Measurements from ENCODE around the gene CLGN. TPM values are rescaled to one million over a fixed set of nuclear protein-coding genes. Genes with fewer than 3 reads are reported as not detected.

The CLGN gene
- total and polyA plus RNA-seq, 2 of the 4 experiments (the other 2 are of a cell fraction), result 0.36 to 0.75 TPM

DNA sequence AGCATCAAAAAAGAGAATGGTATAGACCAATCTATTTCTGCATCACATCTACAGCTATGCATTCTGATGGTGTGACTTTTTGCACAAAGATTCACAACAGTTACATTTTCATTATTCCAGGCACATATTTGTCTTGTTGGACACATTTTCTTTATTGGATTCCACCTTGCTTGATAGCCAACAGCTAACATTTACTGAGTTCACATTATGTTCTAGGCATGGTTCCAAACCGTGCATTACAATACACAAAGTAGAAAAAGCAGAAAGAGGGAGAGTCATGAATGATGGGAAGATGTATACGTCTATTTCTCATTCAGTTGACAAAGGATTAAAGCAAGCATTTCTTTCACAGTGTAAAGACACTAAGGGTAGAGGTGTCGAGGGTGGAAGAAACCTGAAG is 22.9 kb upstream of the CLGN start:
- H4K91ac ChIP-seq (ENCODE audit: insufficient read depth, low read depth, low read length), result no peak overlapping the region
- no peak overlapping the region for H2BK20ac ChIP-seq (ENCODE audit: low read depth, low read length)
- in situ Hi-C loops (cut with MboI; ENCODE audit: low sequenced_read_pairs), result no loop called here
- H3K4me3 ChIP-seq (ENCODE audit: insufficient read depth, low read depth, low read length), result no peak overlapping the region
- no peak overlapping the region for H2AK9ac ChIP-seq (replicated peaks; ENCODE audit: low read depth, low read length, poor library complexity)
- H4K20me1 ChIP-seq (ENCODE audit: insufficient read depth, low read length), result no peaks in the 10 kb centered on the region
- H3K14ac ChIP-seq (replicated peaks; ENCODE audit: low read depth, low read length), result no peak overlapping the region
- no peaks in the 10 kb centered on the region for H3K36me3 ChIP-seq (ENCODE audit: control insufficient read depth, insufficient read depth, low read length)
- no peaks in the 10 kb centered on the region for H3K4me1 ChIP-seq (ENCODE audit: control insufficient read depth, insufficient read depth, low read length)
- DNase-seq, result no peak
- H2AK5ac ChIP-seq (ENCODE audit: low read depth, low read length), result no peak overlapping the region
- no peak overlapping the region for H3K23ac ChIP-seq (ENCODE audit: low read depth, low read length)
- no peaks in the 10 kb centered on the region for H3K79me1 ChIP-seq (ENCODE audit: low read depth in 1 of 2, low read length in 2 of 2)
- CTCF ChIA-PET, result no interaction called here
- no peak overlapping the region for H3K27ac ChIP-seq (ENCODE audit: insufficient read depth, low read length)
- H2BK15ac ChIP-seq (ENCODE audit: low read depth, low read length), result no peak overlapping the region
- H4K5ac ChIP-seq (ENCODE audit: low read depth, low read length), result no peak overlapping the region
- no peaks in the 10 kb centered on the region for H3K9me3 ChIP-seq (ENCODE audit: control insufficient read depth, insufficient read depth, low read length)
- ATAC-seq (ENCODE audit: low read depth), result no peak
- no peak overlapping the region for H4K8ac ChIP-seq (ENCODE audit: low read depth in 2 of 2, low read length in 2 of 2)
- POLR2A ChIA-PET (ENCODE audit: unreplicated experiment), result no interaction called here
- dilution Hi-C loops (cut with HindIII; ENCODE audit: low sequenced_read_pairs, unreplicated experiment), result no loop called here
- H3K27me3 ChIP-seq (ENCODE audit: control insufficient read depth, insufficient read depth, low read length), result peaks cover 10% of the 10 kb centered on the region; the same call in 1 of the 2 replicates
- H2BK5ac ChIP-seq (ENCODE audit: low read depth, low read length, poor library complexity, severe bottlenecking), result no peak overlapping the region
- H3K4ac ChIP-seq (ENCODE audit: low read depth, low read length), result no peak overlapping the region
- H2AFZ ChIP-seq (replicated peaks; ENCODE audit: low read length, poor library complexity), result no peak overlapping the region
- TF ChIP-seq NFE2L2 (IDR thresholded peaks at IDR 0.05; ENCODE audit: low read depth, low read length), result no peak
- TF ChIP-seq BHLHE40 (IDR thresholded peaks at IDR 0.05; ENCODE audit: low read depth, low read length), result no peak
- no peak for TF ChIP-seq MAFK (IDR thresholded peaks at IDR 0.05; ENCODE audit: low read depth, low read length)
- TF ChIP-seq, protein P1, sequence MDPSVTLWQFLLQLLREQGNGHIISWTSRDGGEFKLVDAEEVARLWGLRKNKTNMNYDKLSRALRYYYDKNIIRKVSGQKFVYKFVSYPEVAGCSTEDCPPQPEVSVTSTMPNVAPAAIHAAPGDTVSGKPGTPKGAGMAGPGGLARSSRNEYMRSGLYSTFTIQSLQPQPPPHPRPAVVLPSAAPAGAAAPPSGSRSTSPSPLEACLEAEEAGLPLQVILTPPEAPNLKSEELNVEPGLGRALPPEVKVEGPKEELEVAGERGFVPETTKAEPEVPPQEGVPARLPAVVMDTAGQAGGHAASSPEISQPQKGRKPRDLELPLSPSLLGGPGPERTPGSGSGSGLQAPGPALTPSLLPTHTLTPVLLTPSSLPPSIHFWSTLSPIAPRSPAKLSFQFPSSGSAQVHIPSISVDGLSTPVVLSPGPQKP (IDR thresholded peaks at IDR 0.05; ENCODE audit: borderline replicate concordance, low read depth, low read length), result no peak
- no peak for TF ChIP-seq MAZ (IDR thresholded peaks at IDR 0.05; ENCODE audit: borderline replicate concordance, low read depth, low read length)
- no peak for TF ChIP-seq SMC3 (IDR thresholded peaks at IDR 0.05; ENCODE audit: low read depth, low read length)
- no peak for TF ChIP-seq RFX5 (IDR thresholded peaks at IDR 0.05; ENCODE audit: low read depth, low read length)
- no peak overlapping the region for H3K9ac ChIP-seq (ENCODE audit: low read depth, low read length)
- BruUV-seq (replicated peaks), result no TSS peak
- no peak overlapping the region for H3K56ac ChIP-seq (ENCODE audit: extremely low read depth, insufficient read depth, low read length)
- no CpG with 5 or more reads among the region's 3 CpGs for WGBS, 2 experiments (ENCODE audit: extremely low coverage in 2 of 2, insufficient read length in 1 of 2)
- H3K4me2 ChIP-seq (ENCODE audit: low read depth, low read length), result no peak overlapping the region
- no peak overlapping the region for H3K18ac ChIP-seq (ENCODE audit: low read depth, low read length)
- intact Hi-C loops (cut with micrococcal nuclease), result no loop called here
- no peak overlapping the region for H2BK120ac ChIP-seq (ENCODE audit: low read depth, low read length)
- H3K9me1 ChIP-seq (ENCODE audit: insufficient read depth, low read length), result no peaks in the 10 kb centered on the region

All from IMR-90 (cell line).